Mesothelial cell of epicardium (in vitro differentiated cells): Measurements from ENCODE around the gene TNPO1. TPM values are rescaled to one million over a fixed set of nuclear protein-coding genes. Genes with fewer than 3 reads are reported as not detected.

ENCODE experiments used
- DNase-seq, 2 experiments: peaks; one replicate each; pipeline ENCODE4 v3.0.0; 2021; ENCODE audit warnings: low spot score in 2 of 2; ENCODE audit not compliant: unreplicated experiment in 2 of 2
- H3K27ac Mint-ChIP-seq: 2 replicates; pipeline ENCODE4 v1.8.0; 2021; ENCODE audit warnings: mixed read lengths
- H3K27me3 Mint-ChIP-seq: 2 replicates; pipeline ENCODE4 v1.8.0; 2021; ENCODE audit warnings: low read depth, mixed read lengths
- H3K36me3 Mint-ChIP-seq: 2 replicates; pipeline ENCODE4 v1.8.0; 2021; ENCODE audit warnings: mixed read lengths
- H3K4me1 Mint-ChIP-seq: 2 replicates; pipeline ENCODE4 v1.8.0; 2021; ENCODE audit warnings: mixed read lengths
- H3K4me3 Mint-ChIP-seq: 2 replicates; pipeline ENCODE4 v1.8.0; 2021; ENCODE audit warnings: mild to moderate bottlenecking, moderate library complexity, mixed read lengths
- H3K9me3 Mint-ChIP-seq: 2 replicates; pipeline ENCODE4 v1.8.0; 2021; ENCODE audit warnings: mixed read lengths
- CTCF ChIP-seq: fragments of 200-600 bp; sonication (generic); IDR thresholded peaks from one replicate; pipeline ENCODE4 v1.5.0; 2021; ENCODE audit warnings: antibody characterized with exemption; ENCODE audit not compliant: unreplicated experiment
- total RNA-seq: library from RNA; stranded (reverse); gene quantifications from 3 replicates; pipeline ENCODE4 v1.2.1, GENCODE V29; 2021

The TNPO1 gene
- total RNA-seq, 1 donor from 2014 or later: 127 TPM

GRCh38 chr5:72936893-72937292 is 120.4 kb downstream of the TNPO1 start:
- H3K4me3 Mint-ChIP-seq: no peak overlapping the region
- H3K27ac Mint-ChIP-seq: no peak overlapping the region
- no peaks in the 10 kb centered on the region for H3K4me1 Mint-ChIP-seq
- no peak for TF ChIP-seq CTCF
- no peak for DNase-seq
- H3K36me3 Mint-ChIP-seq: no peaks in the 10 kb centered on the region
- H3K27me3 Mint-ChIP-seq: no peaks in the 10 kb centered on the region
- peaks cover 12% of the 10 kb centered on the region for H3K9me3 Mint-ChIP-seq

- Mint-ChIP-seq H3K4me3 (no peak overlapping the region), H3K27ac (no peak overlapping the region), H3K4me1 (no peaks in the 10 kb centered on the region), H3K9me3 (peaks cover 12% of the 10 kb centered on the region), H3K27me3 (no peaks in the 10 kb centered on the region), H3K36me3 (no peaks in the 10 kb centered on the region)
- no peak for TF ChIP-seq CTCF
- no peak for DNase-seq
Observed at GRCh38 chr5:72937517-72938061, 121.1 kb downstream of the TNPO1 start.

GRCh38 chr5:72938206-72938605 is 121.7 kb downstream of the TNPO1 start:
- no peaks in the 10 kb centered on the region for H3K36me3 Mint-ChIP-seq
- H3K4me1 Mint-ChIP-seq: no peaks in the 10 kb centered on the region
- no peak for DNase-seq
- no peak overlapping the region for H3K27ac Mint-ChIP-seq
- TF ChIP-seq CTCF: no peak
- H3K27me3 Mint-ChIP-seq: no peaks in the 10 kb centered on the region
- peaks cover 10% of the 10 kb centered on the region for H3K9me3 Mint-ChIP-seq
- no peak overlapping the region for H3K4me3 Mint-ChIP-seq

- Mint-ChIP-seq H3K9me3 (no peaks in the 10 kb centered on the region), H3K27ac (no peak overlapping the region)
Observed at GRCh38 chr5:72940082-72940481, 123.6 kb downstream of the TNPO1 start.

GRCh38 chr5:72943307-72943706 is 126.8 kb downstream of the TNPO1 start:
- Mint-ChIP-seq H3K4me3 (no peak overlapping the region), H3K4me1 (no peaks in the 10 kb centered on the region), H3K36me3 (no peaks in the 10 kb centered on the region), H3K27ac (no peak overlapping the region), H3K9me3 (no peaks in the 10 kb centered on the region), H3K27me3 (no peaks in the 10 kb centered on the region)
- no peak for TF ChIP-seq CTCF
- DNase-seq: no peak

More at GRCh38 chr5:72940082-72940481, 123.6 kb downstream of the TNPO1 start:
- TF ChIP-seq CTCF: no peak
- Mint-ChIP-seq H3K4me1 (no peaks in the 10 kb centered on the region), H3K4me3 (no peak overlapping the region), H3K27me3 (no peaks in the 10 kb centered on the region), H3K36me3 (no peaks in the 10 kb centered on the region)
- DNase-seq: no peak

GRCh38 chr5:72947498-72947897 is 131.0 kb downstream of the TNPO1 start:
- Mint-ChIP-seq H3K9me3 (no peaks in the 10 kb centered on the region), H3K27ac (no peak overlapping the region), H3K4me3 (no peak overlapping the region), H3K36me3 (no peaks in the 10 kb centered on the region), H3K4me1 (no peaks in the 10 kb centered on the region), H3K27me3 (no peaks in the 10 kb centered on the region)
- TF ChIP-seq CTCF: no peak
- no peak for DNase-seq
